Measurements from ENCODE around the gene SLC17A9. TPM values are rescaled to one million over a fixed set of nuclear protein-coding genes. Genes with fewer than 3 reads are reported as not detected.

The SLC17A9 gene
- total and polyA plus RNA-seq, 10 of the 15 experiments (the other 5 are each of a cell fraction or from before 2014, with no cell fraction given): 0.72 to 74.1 (median 29.4) TPM

GRCh38 chr20:62946918-62947317 is 5.6 kb upstream of the SLC17A9 start:
- no peaks in the 10 kb centered on the region for H4K20me1 ChIP-seq (ENCODE audit: control insufficient read depth, insufficient read depth)
- H3K4me3 ChIP-seq: no peak overlapping the region
- 91% methylated on average over 10 of the region's 10 CpGs for WGBS (ENCODE audit: insufficient coverage, insufficient replicate concordance, low lambda C conversion rate, missing lambda C conversion rate)
- H2AFZ ChIP-seq (ENCODE audit: control insufficient read depth, low read depth, low read length): no peak overlapping the region
- no peak for DNase-seq (ENCODE audit: low read depth, low spot score)
- no peak for FAIRE-seq
- peaks cover 3% of the 10 kb centered on the region; the same call in 2 of the 3 replicates for H3K9me3 ChIP-seq (replicated peaks; ENCODE audit: control insufficient read depth, insufficient read depth, low read length)
- no peak overlapping the region for H3K27ac ChIP-seq (ENCODE audit: control insufficient read depth, insufficient read depth)
- in situ Hi-C loops (cut with MboI) (no loop called here), intact Hi-C loops (cut with micrococcal nuclease; ENCODE audit: unreplicated experiment) (no loop called here)
- ChIA-PET RAD21 (ENCODE audit: unreplicated experiment) (no interaction called here), POLR2A (no interaction called here), CTCF (no interaction called here), SMC1A (ENCODE audit: uncharacterized antibody, unreplicated experiment) (no interaction called here)
- H3K9ac ChIP-seq (ENCODE audit: control insufficient read depth, insufficient read depth, low read length): no peak overlapping the region
- peaks cover 4% of the 10 kb centered on the region for H3K79me2 ChIP-seq (ENCODE audit: control insufficient read depth, insufficient read depth, low read length)
- no peak for TF ChIP-seq PBX3 (IDR thresholded peaks at IDR 0.05; ENCODE audit: insufficient replicate concordance, low read depth, low read length)
- no peak for TF ChIP-seq MYB (IDR thresholded peaks at IDR 0.05; ENCODE audit: borderline replicate concordance, low read depth, low read length)
- no peak for TF ChIP-seq SUPT20H (IDR thresholded peaks at IDR 0.05; ENCODE audit: borderline replicate concordance, control insufficient read depth, low read depth, low read length)
- TF ChIP-seq SUZ12 (IDR thresholded peaks at IDR 0.05; ENCODE audit: unreplicated experiment): no peak
- no peak for TF ChIP-seq RAD51 (IDR thresholded peaks at IDR 0.05)
- 0 out of 2 replicates have a peak, but pooled peaks have one; percentile 36 for TF ChIP-seq POLR2A (IDR thresholded peaks at IDR 0.05; ENCODE audit: low read depth, low read length)
- no peaks in the 10 kb centered on the region for H3K4me1 ChIP-seq (ENCODE audit: control insufficient read depth, insufficient read depth, low read length)
- ATAC-seq: no peak
- BruUV-seq (replicated peaks): no TSS peak
- H3K27me3 ChIP-seq (replicated peaks in 1 of 2; ENCODE audit: control insufficient read depth in 2 of 2, insufficient read depth in 2 of 2, low read length in 1 of 2): no peaks in the 10 kb centered on the region
- H3K36me3 ChIP-seq (ENCODE audit: control insufficient read depth in 2 of 2, insufficient read depth in 2 of 2, low read length in 1 of 2): peaks cover 24 to 46% of the 10 kb centered on the region in 2 experiments
- H3K4me2 ChIP-seq (ENCODE audit: control insufficient read depth, insufficient read depth): no peak overlapping the region
